ENCODE results near the gene CAMKK1. TPM values are rescaled to one million over a fixed set of nuclear protein-coding genes. Genes with fewer than 3 reads are reported as not detected.

CAMKK1 gene
- total RNA-seq, 2 experiments from 2014 or later, result 6.7 to 6.9 TPM

- Mint-ChIP-seq H3K4me3 (no peak overlapping the region), H3K9me3 (no peaks in the 10 kb centered on the region), H3K27ac (no peak overlapping the region), H3K36me3 (ENCODE audit: low read depth) (no peaks in the 10 kb centered on the region), H3K27me3 (no peaks in the 10 kb centered on the region), H3K4me1 (ENCODE audit: low read depth) (peaks cover 20% of the 10 kb centered on the region)
- POLR2A ChIA-PET, result interaction anchor here (0.6 kb wide), 1 partner anchor 13 kb away, joined by 3 read pairs; no protein-coding TSS in a partner anchor
- intact Hi-C loops (cut with micrococcal nuclease), result no loop called here
- ATAC-seq (no peak), DNase-seq (no peak)
- no peak for TF ChIP-seq CTCF (IDR thresholded peaks at IDR 0.05)
- CTCF ChIA-PET, result interaction anchor here (1.5 kb wide), 3 partner anchors 45 to 101 kb away, joined by 3 to 9 read pairs (median 6); no protein-coding TSS in a partner anchor
Observed at GRCh38 chr17:3906881-3907280, 14.0 kb upstream of the CAMKK1 start.

GRCh38 chr17:3905017-3905520, 12.2 kb upstream of the CAMKK1 start:
- Mint-ChIP-seq H3K27ac (no peak overlapping the region), H3K4me3 (no peak overlapping the region), H3K9me3 (no peaks in the 10 kb centered on the region), H3K27me3 (no peaks in the 10 kb centered on the region), H3K36me3 (ENCODE audit: low read depth) (no peaks in the 10 kb centered on the region), H3K4me1 (ENCODE audit: low read depth) (peaks cover 3% of the 10 kb centered on the region)
- no peak for TF ChIP-seq CTCF (IDR thresholded peaks at IDR 0.05)
- CTCF ChIA-PET, result interaction anchor here (1.4 to 4.2 kb wide), 3 partner anchors 9 to 167 kb away, joined by 4 to 19 read pairs (median 6); no protein-coding TSS in a partner anchor
- POLR2A ChIA-PET, result interaction anchor here (0.6 to 1.0 kb wide), 3 partner anchors 9 to 100 kb away, joined by 3 read pairs; no protein-coding TSS in a partner anchor
- intact Hi-C loops (cut with micrococcal nuclease), result no loop called here
- ATAC-seq (no peak), DNase-seq (no peak)

GRCh38 chr17:3904501-3904900, 11.6 kb upstream of the CAMKK1 start:
- intact Hi-C loops (cut with micrococcal nuclease), result no loop called here
- Mint-ChIP-seq H3K9me3 (no peaks in the 10 kb centered on the region), H3K27me3 (no peaks in the 10 kb centered on the region), H3K4me3 (no peak overlapping the region), H3K4me1 (ENCODE audit: low read depth) (peaks cover under 1% of the 10 kb centered on the region), H3K36me3 (ENCODE audit: low read depth) (no peaks in the 10 kb centered on the region), H3K27ac (no peak overlapping the region)
- no peak for DNase-seq
- CTCF ChIA-PET, result interaction anchor here (1.4 to 4.2 kb wide), 3 partner anchors 9 to 166 kb away, joined by 4 to 19 read pairs (median 6); no protein-coding TSS in a partner anchor
- TF ChIP-seq CTCF (IDR thresholded peaks at IDR 0.05), result no peak
- no peak for ATAC-seq
- POLR2A ChIA-PET, result interaction anchor here (1.0 to 1.5 kb wide), 2 partner anchors 10 to 12 kb away, joined by 3 to 5 read pairs; partner anchors contain the start of gene P2RX1

- no peaks in the 10 kb centered on the region for H3K27me3 Mint-ChIP-seq
- H3K36me3 Mint-ChIP-seq (ENCODE audit: low read depth), result no peaks in the 10 kb centered on the region
- ATAC-seq (no peak), DNase-seq (no peak)
- ChIA-PET CTCF (interaction anchor here (0.8 to 4.2 kb wide), 4 partner anchors 10 to 166 kb away, joined by 3 to 19 read pairs (median 4); no protein-coding TSS in a partner anchor), POLR2A (interaction anchor here (1.0 to 1.5 kb wide), 2 partner anchors 10 to 12 kb away, joined by 3 to 5 read pairs; partner anchors contain the start of gene P2RX1)
- H3K4me1 Mint-ChIP-seq (ENCODE audit: low read depth), result no peaks in the 10 kb centered on the region
- TF ChIP-seq CTCF (IDR thresholded peaks at IDR 0.05), result no peak
- intact Hi-C loops (cut with micrococcal nuclease), result no loop called here
- H3K9me3 Mint-ChIP-seq, result no peaks in the 10 kb centered on the region
- H3K4me3 Mint-ChIP-seq, result no peak overlapping the region
- no peak overlapping the region for H3K27ac Mint-ChIP-seq
Observed at GRCh38 chr17:3903881-3904290, 11.0 kb upstream of the CAMKK1 start.

Measured in activated CD8-positive, alpha-beta T cell treated with anti-CD3 and anti-CD28 coated beads for 36 hours (primary cell).